Lower leg skin (tissue), 3 donors: Measurements from ENCODE around the gene MKLN1.

Experiments used
- POLR2A ChIP-seq, 2 donors: fragments of 450-650 bp; IDR thresholded peaks; one replicate each; pipeline ENCODE4 v1.6.1; 2016 to 2017; ENCODE audit warnings: antibody characterized with exemption in 2 of 2, mild to moderate bottlenecking in 1 of 2, moderate library complexity in 1 of 2
- TF ChIP-seq, protein P1 (sequence below), 3 donors: fragments of 450-650 bp; IDR thresholded peaks; one replicate each; pipeline ENCODE4 v1.5.1; 2016; ENCODE audit warnings: antibody characterized with exemption in 3 of 3, mild to moderate bottlenecking in 3 of 3, moderate library complexity in 2 of 3

DNA sequence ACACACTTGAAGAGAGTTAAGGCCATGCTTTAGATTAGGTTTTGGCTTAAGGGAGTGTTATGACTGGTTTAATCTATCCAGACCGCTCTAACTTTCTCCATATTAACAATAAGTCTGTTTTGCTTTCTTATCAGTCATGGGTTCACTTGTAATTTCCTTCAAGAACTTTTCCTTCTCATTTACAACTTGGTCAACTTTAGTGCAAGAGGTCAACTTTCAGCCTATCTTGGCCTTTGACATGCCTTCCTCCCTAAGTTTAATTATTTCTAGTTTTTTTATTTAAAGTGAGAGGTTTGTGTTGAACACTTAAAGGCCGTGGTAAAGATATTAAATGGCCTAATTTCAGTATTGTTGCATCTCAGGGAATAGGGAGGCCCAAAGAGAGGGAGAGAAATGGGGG is 75.6 kb downstream of the MKLN1 start:
- TF ChIP-seq, protein P1, sequence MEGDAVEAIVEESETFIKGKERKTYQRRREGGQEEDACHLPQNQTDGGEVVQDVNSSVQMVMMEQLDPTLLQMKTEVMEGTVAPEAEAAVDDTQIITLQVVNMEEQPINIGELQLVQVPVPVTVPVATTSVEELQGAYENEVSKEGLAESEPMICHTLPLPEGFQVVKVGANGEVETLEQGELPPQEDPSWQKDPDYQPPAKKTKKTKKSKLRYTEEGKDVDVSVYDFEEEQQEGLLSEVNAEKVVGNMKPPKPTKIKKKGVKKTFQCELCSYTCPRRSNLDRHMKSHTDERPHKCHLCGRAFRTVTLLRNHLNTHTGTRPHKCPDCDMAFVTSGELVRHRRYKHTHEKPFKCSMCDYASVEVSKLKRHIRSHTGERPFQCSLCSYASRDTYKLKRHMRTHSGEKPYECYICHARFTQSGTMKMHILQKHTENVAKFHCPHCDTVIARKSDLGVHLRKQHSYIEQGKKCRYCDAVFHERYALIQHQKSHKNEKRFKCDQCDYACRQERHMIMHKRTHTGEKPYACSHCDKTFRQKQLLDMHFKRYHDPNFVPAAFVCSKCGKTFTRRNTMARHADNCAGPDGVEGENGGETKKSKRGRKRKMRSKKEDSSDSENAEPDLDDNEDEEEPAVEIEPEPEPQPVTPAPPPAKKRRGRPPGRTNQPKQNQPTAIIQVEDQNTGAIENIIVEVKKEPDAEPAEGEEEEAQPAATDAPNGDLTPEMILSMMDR (IDR thresholded peaks at IDR 0.05), result no peak
- no peak for TF ChIP-seq POLR2A (IDR thresholded peaks at IDR 0.05)
